GM19035 (cell line): ENCODE data around the gene CARS1.
"Not testable (repeated sequence)": the region's sequence is repeated elsewhere in the genome, so short reads cannot be mapped to it uniquely, and the experiment has no call there.

Experiments
- ATAC-seq: cut with Tn5 transposase; IDR thresholded peaks from one replicate; pipeline ENCODE4 v1.9.1; 2021; ENCODE audit not compliant: unreplicated experiment

CARS1 gene

GRCh38 chr11:3063876-3064275, 6.7 kb upstream of the CARS1 start:
- not testable (repeated sequence) for ATAC-seq

- not testable (repeated sequence) for ATAC-seq
These were observed 6.2 kb upstream of the CARS1 start for GRCh38 chr11:3063432-3063831.

- no peak for ATAC-seq
These were observed 3.3 kb upstream of the CARS1 start for GRCh38 chr11:3060436-3061025.

- ATAC-seq = no peak
These were observed 1.8 kb upstream of the CARS1 start for GRCh38 chr11:3058753-3059664.

GRCh38 chr11:3056296-3057068, 741 bp downstream of the CARS1 start:
- no peak for ATAC-seq

GRCh38 chr11:3055891-3056290, 1.3 kb downstream of the CARS1 start:
- ATAC-seq = no peak

GRCh38 chr11:3052567-3052966, 4.7 kb downstream of the CARS1 start:
- ATAC-seq = no peak

GRCh38 chr11:3052109-3052479, 5.1 kb downstream of the CARS1 start:
- no peak for ATAC-seq

GRCh38 chr11:3051196-3052108, 5.8 kb downstream of the CARS1 start:
- no peak for ATAC-seq

GRCh38 chr11:3050386-3051195, 6.6 kb downstream of the CARS1 start:
- ATAC-seq = no peak

GRCh38 chr11:3049430-3050243, 7.6 kb downstream of the CARS1 start:
- peak; percentile 93 for ATAC-seq

GRCh38 chr11:3047637-3048036, 9.6 kb downstream of the CARS1 start:
- ATAC-seq = no peak

GRCh38 chr11:3046641-3047040, 10.6 kb downstream of the CARS1 start:
- ATAC-seq = no peak

GRCh38 chr11:3046190-3046589, 11.0 kb downstream of the CARS1 start:
- no peak for ATAC-seq

- no peak for ATAC-seq
These were observed 12.3 kb downstream of the CARS1 start for GRCh38 chr11:3044915-3045314.

GRCh38 chr11:3044004-3044403, 13.2 kb downstream of the CARS1 start:
- ATAC-seq = no peak

- no peak for ATAC-seq
These were observed 13.8 kb downstream of the CARS1 start for GRCh38 chr11:3043315-3043871.

- ATAC-seq = no peak
These were observed 14.5 kb downstream of the CARS1 start for GRCh38 chr11:3042496-3043314.
